Smooth muscle cell (in vitro differentiated cells): ENCODE data around the gene MARCO. TPM values are rescaled to one million over a fixed set of nuclear protein-coding genes. Genes with fewer than 3 reads are reported as not detected.
"Not testable (repeated sequence)": the region's sequence is repeated elsewhere in the genome, so short reads cannot be mapped to it uniquely, and the experiment has no call there.

Experiments used
- DNase-seq: peaks from one replicate; lab custom pipeline; 2025; ENCODE audit not compliant: unreplicated experiment; lab: John Stamatoyannopoulos, UW
- H2AFZ ChIP-seq: fragments of 200-600 bp; sonication (generic); 2 replicates; pipeline ENCODE4 v1.6.0; 2016; ENCODE audit warnings: antibody characterized with exemption, low read depth, mild to moderate bottlenecking
- H3F3A ChIP-seq: fragments of 200-600 bp; sonication (generic); 2 replicates; pipeline ENCODE4 v1.6.0; 2017; ENCODE audit warnings: antibody characterized with exemption, low read depth
- H3K27ac ChIP-seq: fragments of 200-600 bp; sonication (generic); 2 replicates; pipeline ENCODE4 v1.5.1; 2016; ENCODE audit warnings: low read depth, mild to moderate bottlenecking
- H3K27me3 ChIP-seq: fragments of 200-600 bp; sonication (generic); 2 replicates; pipeline ENCODE4 v1.6.1; 2016; ENCODE audit warnings: low read depth, mild to moderate bottlenecking
- H3K36me3 ChIP-seq: fragments of 200-600 bp; sonication (generic); 2 replicates; pipeline ENCODE4 v1.5.1; 2016; ENCODE audit warnings: low read depth
- H3K4me1 ChIP-seq: fragments of 200-600 bp; sonication (generic); 2 replicates; pipeline ENCODE4 v1.5.1; 2016; ENCODE audit warnings: low read depth
- H3K4me2 ChIP-seq: fragments of 200-600 bp; sonication (generic); 2 replicates; pipeline ENCODE4 v1.6.0; 2016; ENCODE audit warnings: mild to moderate bottlenecking
- H3K4me3 ChIP-seq: fragments of 200-600 bp; sonication (generic); 2 replicates; pipeline ENCODE4 v1.5.1; 2016; ENCODE audit warnings: mild to moderate bottlenecking
- H3K79me2 ChIP-seq: fragments of 200-600 bp; sonication (generic); 2 replicates; pipeline ENCODE4 v1.6.0; 2016; ENCODE audit warnings: low read depth, mild to moderate bottlenecking
- H3K9ac ChIP-seq: fragments of 200-600 bp; sonication (generic); 2 replicates; pipeline ENCODE4 v1.6.0; 2016; ENCODE audit warnings: low read depth
- H3K9me3 ChIP-seq: fragments of 200-600 bp; sonication (generic); replicated peaks from 2 replicates; pipeline ENCODE4 v1.5.1; 2016; ENCODE audit warnings: low read depth
- H4K20me1 ChIP-seq: fragments of 200-600 bp; sonication (generic); 2 replicates; pipeline ENCODE4 v1.6.0; 2016; ENCODE audit warnings: low read depth
- WGBS: methylation state at CpG from one replicate; pipeline ENCODE4 v1.1.7; 2016; ENCODE audit warnings: low lambda C conversion rate; 5-methylcytosine and 5-hydroxymethylcytosine counted together
- polyA plus RNA-seq: library from polyadenylated mRNA; unstranded; fragments of >200 nt; fragmentation: Nextera tagmentation; extraction: Ambion mirVana; gene quantifications from 2 replicates; pipeline ENCODE4 v1.2.1, GENCODE V29; 2016
- total RNA-seq: library from RNA; depleted of rRNA; stranded (reverse); fragments of >200 nt; gene quantifications from 2 replicates; pipeline ENCODE4 v1.2.3, GENCODE V29; 2014
- TF ChIP-seq, protein P1 (sequence below): fragments of 200-600 bp; sonication (generic); IDR thresholded peaks from 2 replicates; pipeline ENCODE4 v1.5.1; 2017; ENCODE audit warnings: borderline replicate concordance, mild to moderate bottlenecking, antibody characterized with exemption; ENCODE audit not compliant: insufficient read depth, poor library complexity, severe bottlenecking

Gene MARCO
- total and polyA plus RNA-seq, 2 experiments from 2014 or later, result not detected

- no peaks in the 10 kb centered on the region for H4K20me1 ChIP-seq
- no peak overlapping the region for H3K27ac ChIP-seq
- no peaks in the 10 kb centered on the region for H3K4me1 ChIP-seq
- H2AFZ ChIP-seq, result no peak overlapping the region
- peaks cover 9% of the 10 kb centered on the region for H3K27me3 ChIP-seq
- no peaks in the 10 kb centered on the region for H3K79me2 ChIP-seq
- no peak overlapping the region for H3K4me3 ChIP-seq
- DNase-seq, result no peak
- TF ChIP-seq, protein P1, sequence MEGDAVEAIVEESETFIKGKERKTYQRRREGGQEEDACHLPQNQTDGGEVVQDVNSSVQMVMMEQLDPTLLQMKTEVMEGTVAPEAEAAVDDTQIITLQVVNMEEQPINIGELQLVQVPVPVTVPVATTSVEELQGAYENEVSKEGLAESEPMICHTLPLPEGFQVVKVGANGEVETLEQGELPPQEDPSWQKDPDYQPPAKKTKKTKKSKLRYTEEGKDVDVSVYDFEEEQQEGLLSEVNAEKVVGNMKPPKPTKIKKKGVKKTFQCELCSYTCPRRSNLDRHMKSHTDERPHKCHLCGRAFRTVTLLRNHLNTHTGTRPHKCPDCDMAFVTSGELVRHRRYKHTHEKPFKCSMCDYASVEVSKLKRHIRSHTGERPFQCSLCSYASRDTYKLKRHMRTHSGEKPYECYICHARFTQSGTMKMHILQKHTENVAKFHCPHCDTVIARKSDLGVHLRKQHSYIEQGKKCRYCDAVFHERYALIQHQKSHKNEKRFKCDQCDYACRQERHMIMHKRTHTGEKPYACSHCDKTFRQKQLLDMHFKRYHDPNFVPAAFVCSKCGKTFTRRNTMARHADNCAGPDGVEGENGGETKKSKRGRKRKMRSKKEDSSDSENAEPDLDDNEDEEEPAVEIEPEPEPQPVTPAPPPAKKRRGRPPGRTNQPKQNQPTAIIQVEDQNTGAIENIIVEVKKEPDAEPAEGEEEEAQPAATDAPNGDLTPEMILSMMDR, result peak; percentile 44
- H3K9me3 ChIP-seq, result no peaks in the 10 kb centered on the region
- 58% methylated on average over 13 of the region's 13 CpGs for WGBS
- no peak overlapping the region for H3K4me2 ChIP-seq
- no peaks in the 10 kb centered on the region for H3F3A ChIP-seq
- no peaks in the 10 kb centered on the region for H3K36me3 ChIP-seq
- H3K9ac ChIP-seq, result no peak overlapping the region
These were observed 86.6 kb downstream of the MARCO start for GRCh38 chr2:119028327-119029174.

GRCh38 chr2:119029297-119029696 is 87.3 kb downstream of the MARCO start:
- H3K27me3 ChIP-seq, result peaks cover 9% of the 10 kb centered on the region
- H3K9me3 ChIP-seq, result no peaks in the 10 kb centered on the region
- H3K36me3 ChIP-seq, result no peaks in the 10 kb centered on the region
- H3K4me2 ChIP-seq, result no peak overlapping the region
- H3K4me1 ChIP-seq, result no peaks in the 10 kb centered on the region
- H2AFZ ChIP-seq, result no peak overlapping the region
- H3F3A ChIP-seq, result no peaks in the 10 kb centered on the region
- H3K79me2 ChIP-seq, result no peaks in the 10 kb centered on the region
- H3K27ac ChIP-seq, result no peak overlapping the region
- WGBS, result 56% methylated on average over 5 of the region's 5 CpGs
- DNase-seq, result no peak
- TF ChIP-seq, protein P1, result no peak
- H3K4me3 ChIP-seq, result no peak overlapping the region
- no peak overlapping the region for H3K9ac ChIP-seq
- no peaks in the 10 kb centered on the region for H4K20me1 ChIP-seq

DNA sequence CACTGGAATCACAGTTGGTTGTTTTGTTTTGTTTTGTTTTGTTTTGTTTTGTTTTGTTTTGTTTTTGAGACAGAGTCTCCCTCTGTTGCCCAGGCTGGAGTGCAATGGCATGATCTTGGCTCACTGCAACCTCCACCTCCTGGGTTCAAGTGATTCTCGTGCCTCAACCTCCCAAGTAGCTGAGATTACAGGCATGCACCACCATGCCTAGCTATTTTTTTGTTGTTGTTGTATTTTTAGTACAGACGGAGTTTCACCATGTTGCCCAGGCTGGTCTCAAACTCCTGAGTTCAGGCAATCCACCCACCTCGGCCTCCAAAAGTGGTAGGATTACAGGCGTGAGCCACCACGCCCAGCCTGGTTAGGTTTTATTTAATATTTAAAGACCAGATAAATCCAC is 95.9 kb downstream of the MARCO start:
- not testable (repeated sequence) for H2AFZ ChIP-seq, H3K4me2 ChIP-seq, H3K79me2 ChIP-seq, H3K9me3 ChIP-seq, H3K9ac ChIP-seq, H4K20me1 ChIP-seq, H3K4me3 ChIP-seq, H3K4me1 ChIP-seq, H3K36me3 ChIP-seq, DNase-seq, H3F3A ChIP-seq, H3K27ac ChIP-seq
- H3K27me3 ChIP-seq, result peaks cover 16% of the 10 kb centered on the region
- WGBS, result 80% methylated on average over 5 of the region's 5 CpGs

GRCh38 chr2:119040730-119041129 is 98.7 kb downstream of the MARCO start:
- no peaks in the 10 kb centered on the region for H3K9me3 ChIP-seq
- no peaks in the 10 kb centered on the region for H3K79me2 ChIP-seq
- H3K9ac ChIP-seq, result no peak overlapping the region
- DNase-seq, result no peak
- no peak overlapping the region for H3K4me3 ChIP-seq
- H2AFZ ChIP-seq, result no peak overlapping the region
- H3K4me2 ChIP-seq, result no peak overlapping the region
- no peaks in the 10 kb centered on the region for H3F3A ChIP-seq
- H4K20me1 ChIP-seq, result no peaks in the 10 kb centered on the region
- H3K4me1 ChIP-seq, result no peaks in the 10 kb centered on the region
- TF ChIP-seq, protein P1, result no peak
- H3K27ac ChIP-seq, result no peak overlapping the region
- WGBS, result 85% methylated on average over 11 of the region's 11 CpGs
- no peaks in the 10 kb centered on the region for H3K36me3 ChIP-seq
- peaks cover 16% of the 10 kb centered on the region for H3K27me3 ChIP-seq

Other genes starting within 250 kb of the MARCO start
- 3.0 TPM in 2 replicates for gene EN1, start 94.5 kb upstream of the MARCO start, total RNA-seq
- gene EN1, start 94.5 kb upstream of the MARCO start, polyA plus RNA-seq, result 3.4 and 12.9 TPM in 2 replicates
- not detected in 2 replicates for gene C1QL2, start 216.6 kb downstream of the MARCO start, total RNA-seq
- gene C1QL2, start 216.6 kb downstream of the MARCO start, polyA plus RNA-seq, result not detected in 2 replicates